SK-N-DZ (cell line): ENCODE measurements around the gene MYO16.
A peak's percentile ranks its signal among the peaks of the same experiment; 100 is the strongest.

ENCODE experiments used
- DNase-seq: peaks from one replicate; pipeline ENCODE4 v3.0.0-alpha.2; 2015; ENCODE audit warnings: low spot score

The MYO16 gene

DNA sequence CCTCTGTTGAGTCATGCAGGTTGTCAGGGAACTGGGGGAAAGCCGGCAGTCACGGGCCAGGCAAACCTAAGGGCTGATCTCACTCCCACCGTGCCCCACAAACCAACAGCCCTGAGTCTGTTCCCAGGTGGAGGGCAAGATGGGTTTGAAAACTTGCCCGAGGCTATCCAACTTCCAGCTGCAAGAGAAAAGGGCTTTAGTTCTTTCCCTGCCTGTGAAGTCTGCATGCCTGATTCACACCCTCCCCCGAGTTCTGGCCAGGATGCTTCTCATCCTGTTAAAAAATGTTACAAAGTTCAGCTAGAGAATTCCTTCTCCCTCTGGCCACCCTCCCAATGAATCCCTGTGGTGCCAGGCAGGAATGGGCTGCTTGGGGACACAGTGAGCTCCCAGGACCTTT, 33.1 kb downstream of the MYO16 start:
- DNase-seq, result no peak

DNA sequence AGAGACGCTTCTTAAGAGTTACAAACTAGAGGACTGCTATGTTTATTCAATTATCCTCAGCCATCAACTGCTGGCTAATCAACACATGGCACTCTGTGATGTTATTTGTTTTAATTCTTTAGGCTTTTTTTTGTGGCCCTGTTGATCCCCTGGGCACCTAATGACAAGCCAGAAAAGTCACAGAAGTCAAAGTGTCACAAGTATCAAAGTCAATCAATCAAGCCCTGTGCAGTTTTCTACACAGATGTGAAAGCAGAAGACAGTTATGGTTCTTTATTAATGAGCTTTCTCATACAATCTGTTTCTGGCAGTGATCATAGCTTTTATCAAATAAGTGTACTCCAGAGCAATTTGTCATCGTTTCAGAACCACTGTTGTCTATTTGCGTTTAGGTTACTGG, 34.3 kb downstream of the MYO16 start:
- peak; percentile 26 for DNase-seq

DNA sequence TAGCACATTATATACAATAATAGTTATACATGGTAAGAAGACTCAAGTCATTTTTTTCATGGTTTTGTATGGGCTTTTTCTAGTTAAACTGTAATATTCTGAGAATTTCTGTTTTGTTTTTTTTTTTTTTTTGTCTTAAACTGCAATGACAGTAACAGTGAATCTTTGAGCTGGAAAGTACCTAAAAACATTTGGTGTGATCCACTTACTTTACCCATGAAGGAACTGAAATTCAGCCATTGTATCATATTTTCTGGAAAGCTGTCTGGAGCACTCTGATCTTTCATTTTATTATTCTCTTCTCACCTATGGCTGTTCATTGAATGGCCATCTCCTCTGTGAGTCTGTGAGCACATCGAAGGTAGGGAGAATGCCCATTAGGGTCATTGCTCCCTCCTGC, 37.8 kb downstream of the MYO16 start:
- DNase-seq, result no peak

DNA sequence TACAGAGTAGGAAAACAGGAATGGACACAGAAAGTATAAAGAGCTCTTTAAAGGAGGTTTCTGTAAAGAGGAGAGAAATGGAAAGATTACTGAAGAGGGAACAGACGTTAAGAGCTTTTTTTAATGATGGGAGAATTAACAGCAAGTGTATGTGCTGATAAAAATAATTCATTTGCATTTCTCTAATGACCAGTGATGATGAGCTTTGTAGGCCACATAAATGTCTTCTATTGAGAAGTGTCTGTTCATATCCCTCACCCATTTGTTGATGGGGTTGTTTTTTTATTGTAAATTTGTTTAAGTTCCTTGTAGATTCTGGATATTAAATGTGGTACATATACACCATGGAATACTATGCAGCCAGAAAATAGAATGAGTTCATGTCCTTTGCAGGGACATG, 40.0 kb downstream of the MYO16 start:
- peak; percentile 17 for DNase-seq

DNA sequence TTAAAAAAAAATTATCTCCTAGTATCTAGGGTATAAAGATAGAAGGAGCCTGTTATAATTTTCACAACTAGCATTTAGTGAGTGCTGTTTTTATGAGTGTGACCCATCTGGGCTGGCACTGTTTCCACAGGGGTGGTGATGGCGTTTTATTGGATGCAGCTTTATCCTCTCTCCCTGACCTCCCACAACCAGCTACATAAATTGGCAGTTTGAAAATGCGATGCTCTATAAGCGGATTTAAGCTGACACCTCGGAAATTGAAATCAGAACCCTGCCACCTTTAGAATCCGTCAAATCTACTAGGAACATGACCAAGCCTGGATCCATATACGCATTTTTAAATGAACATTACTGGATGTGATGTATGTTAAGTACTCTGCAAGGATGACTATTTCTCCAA, 44.9 kb downstream of the MYO16 start:
- DNase-seq, result no peak

DNA sequence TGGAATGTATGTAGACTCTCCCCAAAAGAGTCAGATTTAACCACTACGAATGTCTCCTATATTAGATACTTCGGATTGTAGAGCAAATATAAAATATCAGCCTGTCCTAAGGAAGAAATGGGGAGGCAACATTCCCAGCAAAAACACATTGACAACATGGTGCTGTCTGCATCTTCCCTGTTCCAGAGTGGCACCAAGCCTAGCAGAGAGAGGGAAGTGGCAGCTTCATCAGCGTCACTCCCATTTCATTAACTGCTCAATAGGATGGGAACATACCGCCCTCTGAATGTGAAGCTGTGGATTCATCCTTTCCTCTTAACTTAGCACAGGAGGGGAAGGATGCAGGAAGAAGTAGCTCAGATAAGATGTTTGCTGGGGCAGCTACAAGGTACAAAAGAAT, 45.4 kb downstream of the MYO16 start:
- no peak for DNase-seq

DNA sequence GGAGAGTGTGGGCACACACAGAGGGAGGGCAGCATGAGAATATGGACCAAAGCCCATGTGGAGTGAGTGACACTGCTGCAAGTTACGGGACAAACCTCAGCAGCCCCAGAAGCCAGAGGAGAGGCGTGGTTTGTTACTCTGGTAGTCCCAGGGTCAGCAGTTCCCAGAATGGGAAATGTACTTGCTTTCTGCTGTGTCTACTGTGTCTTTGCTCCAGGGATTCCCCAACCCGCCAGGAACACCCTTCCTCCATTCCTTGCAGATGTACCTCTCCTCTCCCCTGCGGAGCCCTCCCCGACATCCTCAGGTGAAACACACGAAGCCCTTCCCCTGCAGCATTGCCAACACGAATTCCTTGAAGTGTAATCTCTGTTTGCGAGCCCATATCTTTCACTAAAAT, 47.2 kb downstream of the MYO16 start:
- DNase-seq, result no peak

DNA sequence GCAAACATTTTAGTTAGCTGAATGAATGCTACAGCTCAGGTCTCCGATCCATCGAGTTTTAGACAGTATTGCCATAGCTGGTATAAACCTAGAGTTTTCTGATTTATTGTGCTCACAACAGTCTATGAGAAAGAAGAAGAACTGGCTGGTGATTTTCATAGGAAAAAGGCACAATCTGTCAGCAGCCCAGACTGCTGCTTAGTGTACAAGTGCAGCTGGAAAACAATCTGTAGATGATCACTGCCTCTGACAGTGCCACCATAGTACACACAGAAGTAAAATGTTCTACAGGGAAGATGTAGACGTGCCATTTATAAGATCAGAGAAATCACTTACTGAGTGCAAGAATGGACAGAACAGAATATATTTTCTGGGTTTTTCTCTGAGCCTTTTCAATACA, 48.4 kb downstream of the MYO16 start:
- no peak for DNase-seq

DNA sequence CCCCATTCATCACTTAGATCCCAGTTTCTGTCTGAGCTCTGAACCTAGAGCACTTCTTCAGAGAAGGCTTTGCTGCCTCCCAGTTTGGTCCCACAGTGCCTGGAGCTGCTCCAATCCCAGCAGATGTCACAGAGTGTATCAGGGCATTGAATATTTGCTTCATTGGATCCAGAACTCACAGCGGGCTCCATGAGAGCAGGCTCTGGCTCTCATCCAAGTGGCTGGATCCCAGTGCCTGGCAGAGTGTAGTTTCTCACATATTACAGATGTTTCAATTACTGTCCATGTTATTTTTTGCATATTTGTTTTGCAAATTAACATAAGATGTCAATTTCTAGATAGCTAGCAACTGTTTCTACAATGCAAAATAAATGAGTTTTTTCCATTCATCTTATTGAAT, 50.6 kb downstream of the MYO16 start:
- DNase-seq, result no peak

DNA sequence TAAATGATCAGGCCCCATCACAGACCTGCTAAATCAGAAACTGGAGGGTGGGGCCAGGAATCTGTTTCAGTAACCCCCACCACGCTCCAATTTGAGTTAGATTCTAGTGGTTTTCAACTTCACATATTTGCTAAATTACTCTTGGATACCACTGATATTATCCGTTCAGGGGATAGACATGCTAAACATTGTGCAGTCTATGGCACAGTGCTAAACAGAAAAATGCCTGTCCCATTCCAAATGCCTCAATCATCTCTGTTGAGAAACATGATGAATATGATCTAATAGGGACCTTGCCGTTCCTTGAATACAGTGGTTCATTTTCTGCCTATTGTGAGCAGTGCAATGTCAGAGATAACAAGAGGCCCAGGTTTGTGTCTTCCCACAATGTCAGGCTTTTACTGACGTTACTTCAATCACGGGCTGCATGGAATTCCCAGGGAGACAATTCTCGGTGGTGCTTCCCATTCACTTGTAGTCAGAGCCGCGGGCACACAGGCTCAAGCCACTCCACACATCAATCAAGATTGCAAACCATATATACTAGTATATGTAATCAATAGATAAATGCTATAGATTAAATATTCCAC, 52.7 kb downstream of the MYO16 start:
- no peak for DNase-seq

DNA sequence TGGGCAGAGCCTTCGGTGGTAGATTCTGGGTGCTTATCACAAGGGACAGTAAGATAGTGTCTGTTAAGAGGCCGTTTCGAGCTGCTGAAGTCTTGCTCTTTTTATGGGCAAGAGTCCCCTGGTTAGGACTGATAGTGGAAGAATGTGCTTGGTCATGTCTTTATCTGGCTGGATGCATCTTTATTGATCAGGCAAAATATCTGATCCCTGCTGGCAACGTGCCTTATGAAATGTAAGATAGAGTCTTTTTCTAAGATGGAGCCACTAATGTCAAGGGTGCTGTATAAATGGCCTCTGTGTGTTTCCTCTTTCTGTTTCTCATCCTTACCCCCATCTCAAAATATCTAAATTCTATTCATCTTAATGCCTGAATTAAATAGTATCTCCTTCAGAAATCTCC, 53.3 kb downstream of the MYO16 start:
- no peak for DNase-seq

DNA sequence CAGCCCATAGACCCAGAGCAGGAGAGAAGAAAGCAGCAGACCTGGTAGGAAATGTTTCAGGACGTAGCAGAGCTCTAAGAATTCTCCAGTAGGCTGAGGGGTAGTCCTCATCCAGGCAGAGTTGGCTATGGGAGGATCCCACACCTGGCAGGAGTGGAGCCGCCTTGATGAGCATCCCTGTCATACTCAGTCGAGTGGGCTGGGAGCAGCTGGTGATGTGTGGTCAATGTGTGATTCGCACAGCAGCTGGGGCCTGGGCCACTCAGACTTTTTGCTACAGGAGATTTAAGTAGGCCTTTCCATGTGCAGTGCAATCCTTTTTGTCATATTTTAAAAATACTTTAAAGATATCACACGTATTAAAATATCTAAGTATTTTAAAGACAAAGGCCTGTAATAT, 56.6 kb downstream of the MYO16 start:
- no peak for DNase-seq

DNA sequence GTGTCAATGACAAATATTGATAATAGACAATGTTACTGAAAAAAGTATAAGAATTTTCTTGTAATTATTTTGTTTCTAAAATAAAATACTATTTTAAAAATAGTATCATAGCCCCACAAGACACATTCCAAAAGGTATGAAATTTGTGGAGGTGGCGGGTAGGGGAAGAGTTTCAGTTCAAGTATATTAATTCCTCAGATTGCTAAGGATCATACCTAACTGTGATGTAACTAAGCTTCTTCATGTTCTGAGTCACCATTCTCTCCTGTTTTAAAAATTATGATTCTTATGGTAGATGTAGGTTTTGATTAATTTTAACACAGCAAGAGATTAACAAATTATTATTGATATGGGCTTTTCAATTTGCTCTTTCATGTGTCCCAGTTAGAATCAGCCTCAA, 61.3 kb downstream of the MYO16 start:
- DNase-seq, result no peak

DNA sequence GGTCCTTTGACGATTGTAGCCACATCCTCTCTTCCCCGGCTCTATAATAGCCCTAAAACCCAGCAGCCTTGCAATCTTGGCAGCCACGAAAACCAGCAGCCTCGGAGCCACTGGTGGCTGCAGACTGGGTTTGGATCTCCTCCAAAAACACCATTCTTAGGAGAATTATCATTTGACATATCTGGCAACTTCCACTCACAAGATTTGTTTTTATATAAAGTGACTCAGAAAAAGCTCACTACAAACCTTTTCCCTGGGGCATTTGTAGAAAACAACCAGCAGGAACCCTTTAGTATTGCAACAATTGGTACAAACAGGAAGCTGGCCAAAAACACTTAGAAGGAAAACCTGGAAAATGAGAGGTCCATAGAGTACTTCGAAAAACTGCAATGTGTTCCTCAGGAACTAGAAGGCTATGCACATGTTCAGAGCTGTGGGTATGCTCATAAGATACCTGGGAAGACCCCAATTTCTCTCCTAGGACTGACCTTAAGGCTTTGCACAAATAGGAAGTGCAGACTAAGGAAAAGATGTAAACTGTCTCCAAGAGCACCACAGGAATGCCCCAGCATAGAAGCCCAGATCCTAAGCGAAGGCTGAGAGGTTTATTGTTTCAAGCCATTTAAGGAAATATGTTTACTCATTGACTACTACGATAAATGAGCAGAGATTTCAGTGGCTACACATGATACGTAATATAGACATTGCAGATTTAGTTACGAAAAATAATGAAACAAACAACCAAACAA, 71.2 kb downstream of the MYO16 start:
- DNase-seq, result no peak

DNA sequence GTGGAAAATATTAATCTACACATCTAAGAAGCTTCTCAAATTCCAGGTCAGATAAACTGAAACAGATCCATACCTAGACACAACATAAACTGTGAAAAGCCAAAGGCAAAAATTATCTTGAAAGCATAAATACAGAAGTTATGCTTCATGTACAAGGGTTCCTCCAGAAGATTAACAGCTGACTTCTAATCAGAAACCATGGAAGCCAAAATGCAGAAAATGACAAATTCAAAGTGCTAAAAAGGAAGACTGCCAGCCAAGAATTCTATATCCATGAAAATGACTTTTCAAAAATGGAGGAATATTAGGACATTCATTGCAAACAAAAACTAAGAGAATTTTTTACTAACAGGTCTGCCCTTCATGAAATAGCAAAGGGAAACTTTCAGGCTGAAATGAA, 72.8 kb downstream of the MYO16 start:
- DNase-seq, result no peak

DNA sequence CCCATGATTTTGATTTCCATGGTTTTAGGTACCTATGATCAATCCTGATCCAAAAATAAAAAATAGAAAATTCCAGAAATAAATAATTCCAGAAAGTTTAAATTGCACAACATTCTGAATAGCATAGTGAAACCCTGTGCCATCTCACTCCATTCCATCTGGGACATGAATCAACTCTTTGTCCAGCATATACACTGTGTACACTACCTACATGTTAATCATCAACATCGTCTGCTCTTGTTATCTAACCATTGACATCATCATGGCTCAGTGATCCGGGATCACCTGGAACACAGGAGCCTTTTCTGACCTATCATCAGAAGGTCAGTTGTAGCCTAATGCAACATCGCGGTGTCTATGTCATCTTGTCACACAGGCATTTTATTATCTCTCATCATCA, 75.6 kb downstream of the MYO16 start:
- DNase-seq, result no peak

DNA sequence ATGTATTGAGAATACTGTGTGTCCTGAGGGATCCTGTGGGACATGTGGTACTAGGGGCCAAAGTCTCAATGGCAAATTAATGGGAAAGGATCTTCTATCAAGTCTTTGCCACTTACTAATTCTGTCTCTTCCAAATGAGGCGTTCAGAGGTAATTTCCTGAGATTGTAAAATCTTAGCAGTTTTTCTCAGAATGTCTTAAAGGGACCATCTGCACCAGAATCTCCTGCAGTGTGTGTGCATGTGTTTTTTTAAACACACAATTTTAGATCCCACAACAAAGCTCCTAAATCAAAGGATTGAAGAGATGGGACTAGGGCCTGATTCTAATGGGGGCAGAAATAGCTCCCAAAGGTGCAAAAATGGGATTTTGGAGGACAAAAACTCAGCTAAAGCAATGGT, 78.2 kb downstream of the MYO16 start:
- DNase-seq, result no peak

DNA sequence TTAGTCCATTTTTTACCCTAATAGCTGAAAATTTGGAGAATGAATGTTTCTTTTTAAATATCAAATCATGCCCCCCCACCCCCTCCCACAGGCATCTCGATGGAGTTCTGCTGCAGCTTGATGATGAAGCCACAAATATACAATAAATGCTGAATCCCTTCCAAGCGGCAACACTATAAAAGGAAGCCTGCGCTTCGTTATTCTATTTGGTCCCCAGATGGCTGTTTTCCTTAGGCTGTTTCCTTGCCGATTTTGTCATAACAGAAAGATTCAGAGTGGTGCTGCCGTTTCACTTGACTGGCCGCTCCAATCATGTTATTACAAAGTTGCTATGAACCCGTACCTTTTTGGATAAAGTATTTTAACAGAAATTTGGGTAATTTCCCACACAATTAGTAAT, 79.5 kb downstream of the MYO16 start:
- no peak for DNase-seq

DNA sequence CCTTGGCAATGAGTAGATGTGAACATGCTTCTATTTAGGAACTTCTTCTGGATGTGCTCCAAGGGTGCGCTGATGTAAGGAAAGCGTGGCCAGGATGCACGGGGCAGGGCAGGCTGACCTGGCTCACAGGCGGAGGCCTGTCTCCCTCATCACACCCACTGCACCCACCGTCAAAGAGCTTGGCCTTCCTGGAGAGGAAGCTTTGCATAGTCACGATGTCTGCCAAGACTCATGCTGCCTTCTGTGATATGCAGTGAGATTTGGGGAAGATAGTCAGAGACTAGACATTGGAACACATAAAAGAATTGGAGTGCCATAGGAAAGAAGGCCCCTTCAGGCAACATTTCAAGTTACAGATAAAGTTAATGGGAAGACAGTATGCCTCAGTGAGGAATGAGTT, 82.0 kb downstream of the MYO16 start:
- DNase-seq, result no peak

DNA sequence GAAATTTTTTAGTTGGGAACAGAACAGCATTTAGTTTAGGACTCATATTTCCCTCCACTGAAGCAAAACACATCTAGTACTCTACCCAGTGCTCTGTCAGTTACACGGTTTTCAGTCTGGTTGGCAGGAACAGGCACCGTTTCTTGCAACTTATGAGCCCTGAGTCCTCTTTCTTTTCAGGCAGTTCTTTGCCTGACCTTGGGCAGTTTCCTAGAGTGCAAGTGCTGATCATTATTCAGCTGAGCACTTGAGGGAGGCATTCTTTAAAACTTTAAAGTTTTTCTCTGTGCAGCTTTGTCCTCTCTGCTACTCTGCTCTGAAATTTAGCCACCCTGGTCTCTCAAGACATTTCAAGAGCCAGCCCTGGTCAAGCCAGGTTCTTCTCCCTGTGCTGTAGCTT, 96.1 kb downstream of the MYO16 start:
- no peak for DNase-seq

DNA sequence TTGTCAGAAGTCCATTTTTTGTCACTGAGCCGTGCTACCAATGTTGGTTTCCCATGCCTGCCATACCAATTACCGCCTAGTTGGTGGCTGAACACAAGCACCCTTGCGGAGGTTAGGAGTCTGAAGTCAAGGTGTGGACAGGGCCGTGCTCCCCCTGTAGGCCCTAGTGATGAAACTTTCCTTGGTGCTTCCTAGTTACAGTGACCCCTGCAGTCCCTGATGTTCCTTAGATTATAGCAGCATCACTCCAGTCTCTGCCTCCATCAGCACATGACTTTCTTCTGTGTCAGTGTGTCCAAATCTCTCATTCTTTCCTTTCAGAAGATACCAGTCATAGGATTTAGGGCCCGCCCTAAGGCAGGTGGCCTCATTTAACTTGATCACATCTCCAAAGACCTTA, 99.0 kb downstream of the MYO16 start:
- peak; percentile 5 for DNase-seq

DNA sequence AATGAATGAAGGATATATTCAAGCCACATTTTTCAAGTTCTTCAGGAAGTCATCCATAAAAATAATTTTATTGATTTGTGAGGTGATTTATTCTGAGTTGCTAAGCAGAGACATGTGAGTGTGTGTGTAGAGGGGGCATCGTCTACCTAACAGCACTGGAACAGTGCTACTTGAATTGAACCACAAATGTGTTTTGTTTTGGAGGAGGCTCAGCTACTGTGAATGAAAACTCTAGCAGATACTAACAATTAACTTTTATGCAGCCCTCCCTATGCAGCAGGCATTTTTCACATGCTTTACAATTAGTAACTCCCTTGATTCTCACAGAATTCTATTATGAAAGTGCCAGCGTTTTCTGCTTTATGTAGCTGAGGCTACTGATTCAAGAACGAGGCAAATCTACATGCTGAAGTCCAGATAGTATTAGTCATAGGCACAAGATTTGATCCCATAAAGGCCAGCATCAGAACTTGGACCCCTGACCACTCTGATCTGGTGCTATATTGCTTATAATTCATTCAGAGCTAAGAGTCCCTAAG, 103.7 kb downstream of the MYO16 start:
- DNase-seq, result no peak

DNA sequence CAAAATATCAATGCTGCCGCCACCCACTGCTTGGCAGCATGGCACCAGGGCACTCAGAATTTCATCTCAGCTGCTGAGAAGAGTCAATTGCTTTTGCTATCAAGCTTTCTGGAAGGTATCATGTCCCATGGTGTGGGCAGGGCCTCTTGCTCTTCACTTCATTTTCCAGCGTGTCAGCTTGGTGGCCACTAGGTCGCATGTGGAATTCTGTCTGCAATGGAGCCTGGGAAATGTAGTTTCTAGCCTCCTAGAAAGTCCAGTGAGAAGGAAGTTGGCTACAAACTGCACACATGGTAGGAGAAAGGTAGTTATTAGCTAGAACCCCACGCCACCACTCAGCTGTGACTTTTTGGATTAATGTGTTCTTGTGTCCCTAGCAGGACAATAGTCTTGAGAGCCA, 105.3 kb downstream of the MYO16 start:
- peak; percentile 35 for DNase-seq

DNA sequence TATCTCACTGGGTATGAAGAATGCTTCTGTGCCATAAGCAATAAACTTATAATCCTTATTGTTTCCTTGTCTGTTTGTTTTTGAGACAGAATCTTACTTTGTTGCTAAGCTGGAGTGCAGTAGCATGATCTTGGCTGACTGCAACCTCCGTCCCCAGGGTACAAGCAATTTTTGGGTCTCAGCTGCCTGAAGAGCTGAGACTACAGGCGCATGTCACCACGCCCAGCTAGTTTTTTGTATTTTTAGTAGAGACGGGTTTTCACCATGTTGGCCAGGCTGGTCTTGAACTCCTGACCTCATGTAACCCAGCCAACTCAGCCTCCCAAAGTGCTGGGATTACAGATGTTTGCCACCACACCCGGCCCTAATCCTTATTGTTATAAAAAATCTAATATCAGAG, 112.5 kb downstream of the MYO16 start:
- no peak for DNase-seq
